Inferior parietal cortex (tissue), 1 donor: ENCODE data around the gene C6orf163.
"Not testable (repeated sequence)": the region's sequence is repeated elsewhere in the genome, so short reads cannot be mapped to it uniquely, and the experiment has no call there.

Experiments used
- DNase-seq: peaks from one replicate; pipeline ENCODE4 v3.0.0-alpha.2; 2016; ENCODE audit errors: extremely low spot score

The C6orf163 gene

GRCh38 chr6:87344731-87345130 lies at the start of gene C6orf163:
Gene C6orf163 (plus strand): TSS chr6:87344813. CDS start chr6:87345100, 287 bp downstream.
- DNase-seq: no peak

- no peak for DNase-seq
Observed at GRCh38 chr6:87297119-87297518, 47.5 kb upstream of the C6orf163 start.

- not testable (repeated sequence) for DNase-seq
Observed at GRCh38 chr6:87301277-87301676, 43.3 kb upstream of the C6orf163 start.

GRCh38 chr6:87308970-87309369 lies 35.6 kb upstream of the C6orf163 start:
- no peak for DNase-seq

GRCh38 chr6:87312860-87313259 lies 31.8 kb upstream of the C6orf163 start:
- DNase-seq: no peak

GRCh38 chr6:87315071-87315470 lies 29.5 kb upstream of the C6orf163 start:
- no peak for DNase-seq

GRCh38 chr6:87319271-87319987 lies 25.2 kb upstream of the C6orf163 start:
- DNase-seq: no peak

DNA sequence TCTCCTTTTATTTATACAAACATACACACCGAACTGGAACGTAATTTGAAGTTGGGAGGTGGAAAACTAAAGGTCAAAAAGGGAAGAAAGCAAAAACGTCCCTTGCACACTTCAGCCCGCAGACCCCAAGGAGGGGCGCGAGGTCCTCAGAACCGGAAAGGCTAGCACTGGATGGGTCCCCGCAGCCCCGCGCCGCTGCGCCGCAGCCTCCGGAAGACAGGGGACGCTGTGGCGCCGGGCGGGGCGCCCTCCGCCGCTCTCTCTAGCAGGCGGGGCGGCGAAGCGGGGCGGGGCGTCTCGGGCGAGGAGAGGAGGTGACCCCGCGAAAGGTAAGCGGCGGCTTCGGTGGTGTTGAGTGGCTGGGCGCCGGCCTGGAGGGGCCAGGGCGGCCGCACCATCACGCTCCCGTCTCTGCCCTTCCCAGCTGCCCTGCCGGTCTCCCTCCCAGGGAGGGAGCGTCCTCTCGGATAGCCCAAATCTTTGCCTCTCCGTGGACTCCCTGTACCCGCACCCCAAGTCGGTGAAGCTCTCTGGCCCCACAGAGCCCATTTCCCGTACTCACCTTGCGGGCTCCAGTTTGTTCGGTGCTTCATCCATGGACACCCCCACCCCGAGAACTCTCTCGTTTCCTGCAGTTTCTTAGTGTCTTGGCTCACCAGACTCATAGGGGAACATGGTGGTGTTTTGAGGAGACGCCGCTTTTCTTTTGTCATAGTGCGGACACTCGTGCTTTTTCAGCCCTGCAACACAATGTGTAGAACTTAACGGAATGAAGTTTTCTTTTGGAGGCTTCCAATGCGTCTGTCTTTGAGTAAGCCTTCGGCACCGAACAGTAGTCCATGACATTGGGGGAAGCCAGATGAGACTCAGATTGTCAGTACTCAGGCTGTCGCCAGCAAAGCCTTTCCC lies 22.1 kb upstream of the C6orf163 start, which contains the start of gene SMIM8:
Gene SMIM8, plus strand, starts transcription at position 285 of the 909 bp plus-strand sequence. CDS start 14,444 bp downstream, outside the sequence.
- peak; percentile 75 for DNase-seq

- not testable (repeated sequence) for DNase-seq
Observed at GRCh38 chr6:87323880-87324279, 20.7 kb upstream of the C6orf163 start.

- DNase-seq: no peak
Observed at GRCh38 chr6:87330961-87331360, 13.7 kb upstream of the C6orf163 start.

DNA sequence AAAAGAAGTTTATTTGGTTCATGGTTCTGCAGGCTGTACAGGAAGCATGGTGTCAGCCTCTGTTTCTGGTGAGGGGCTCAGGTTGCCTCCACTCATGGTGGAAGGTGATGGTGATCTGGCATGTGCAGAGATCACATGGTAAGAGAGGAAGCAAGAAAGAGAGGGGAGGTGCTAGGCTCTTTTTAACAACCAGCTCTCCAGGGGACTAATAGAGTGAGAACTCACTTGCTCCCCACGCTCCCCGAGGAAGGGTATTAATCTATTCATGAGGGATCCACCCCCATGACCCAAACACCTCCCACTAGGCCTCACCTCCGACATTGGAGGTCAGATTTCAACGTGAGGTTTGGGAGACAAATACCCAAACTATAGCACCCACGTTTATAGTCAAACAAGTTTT lies 11.6 kb upstream of the C6orf163 start:
- DNase-seq: no peak

DNA sequence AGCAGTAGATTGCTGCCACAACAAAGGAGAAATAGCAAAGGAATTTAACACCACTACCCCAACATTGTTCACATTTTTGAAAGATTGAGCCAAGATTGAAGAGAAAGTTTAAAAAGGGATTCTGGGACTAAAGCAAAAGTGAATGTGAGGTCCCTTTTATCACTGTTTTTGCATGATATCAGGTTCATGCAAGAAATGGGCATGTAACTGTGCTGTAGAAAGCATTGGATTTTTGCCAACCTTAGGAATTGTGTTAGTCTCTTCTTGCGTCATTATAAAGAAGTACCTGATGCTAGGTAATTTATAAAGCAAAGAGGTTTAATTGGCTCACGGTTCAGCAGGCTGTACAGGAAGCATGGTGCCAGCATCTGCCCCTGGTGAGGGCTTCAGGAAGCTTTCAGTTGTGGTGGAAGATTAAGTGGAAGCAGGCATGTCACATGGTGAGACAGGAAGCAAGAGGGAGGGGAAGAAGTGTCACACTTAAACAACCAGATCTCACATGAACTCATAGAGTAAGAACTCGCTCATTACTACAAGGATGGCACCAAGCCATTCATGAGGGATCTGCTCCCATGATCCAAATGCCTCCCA lies 10.9 kb upstream of the C6orf163 start:
- no peak for DNase-seq

DNA sequence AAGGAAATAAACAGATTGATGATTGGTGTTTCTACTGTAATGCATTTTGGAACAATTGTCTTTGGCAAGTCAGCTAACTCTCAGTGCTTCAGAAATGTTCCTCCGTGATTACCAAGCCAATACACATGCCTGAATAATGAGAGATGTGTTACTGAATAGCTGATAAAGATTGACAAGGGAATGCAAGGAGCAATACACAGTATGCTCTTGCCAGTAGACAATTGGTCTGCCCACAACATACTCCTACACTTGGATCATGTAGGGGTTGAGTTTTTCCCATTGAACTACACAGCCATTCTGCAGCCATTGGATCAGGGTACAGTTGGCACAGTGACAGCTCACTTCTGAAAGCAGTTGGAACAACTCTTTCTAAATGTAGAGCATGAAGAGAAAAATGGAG lies 9.9 kb upstream of the C6orf163 start:
- no peak for DNase-seq

DNA sequence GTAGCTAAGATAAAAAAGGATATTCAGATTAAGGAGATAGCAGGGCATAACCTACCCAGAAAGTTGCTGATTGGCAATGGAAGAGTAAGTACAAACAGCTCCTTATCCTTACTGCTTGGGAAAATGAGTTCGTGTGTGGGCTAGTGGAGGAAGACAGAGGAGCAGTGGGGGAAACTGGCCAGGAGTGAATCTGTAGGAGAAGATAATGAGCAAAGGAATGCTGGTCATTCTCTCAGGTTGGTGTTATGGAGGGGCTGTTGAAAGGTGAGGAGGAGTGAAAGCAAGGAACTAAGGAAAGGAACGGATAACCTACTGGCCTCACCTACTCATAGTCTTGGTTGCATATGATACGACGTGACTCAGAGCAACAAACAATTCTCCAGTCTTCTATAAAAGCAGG lies 8.2 kb upstream of the C6orf163 start:
- no peak for DNase-seq

DNA sequence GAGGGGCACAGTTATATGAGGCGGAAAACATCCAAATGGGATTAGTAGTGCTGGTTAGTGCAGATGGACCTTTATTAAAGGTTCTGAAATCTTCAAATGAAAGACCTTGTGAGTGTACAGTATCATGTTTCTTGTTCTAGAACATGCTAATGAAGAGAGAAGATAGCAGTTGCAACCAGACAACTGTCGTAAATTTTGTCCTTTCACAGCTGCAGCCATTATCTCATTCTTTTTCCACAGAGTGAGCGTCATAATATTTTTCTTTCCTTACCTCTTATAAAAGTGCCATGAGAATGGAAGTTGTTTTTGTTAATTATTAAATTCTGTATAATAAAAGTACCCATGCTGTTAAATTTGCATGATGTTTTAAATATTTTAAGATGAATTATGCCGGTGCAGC lies 4.4 kb upstream of the C6orf163 start:
- no peak for DNase-seq

DNA sequence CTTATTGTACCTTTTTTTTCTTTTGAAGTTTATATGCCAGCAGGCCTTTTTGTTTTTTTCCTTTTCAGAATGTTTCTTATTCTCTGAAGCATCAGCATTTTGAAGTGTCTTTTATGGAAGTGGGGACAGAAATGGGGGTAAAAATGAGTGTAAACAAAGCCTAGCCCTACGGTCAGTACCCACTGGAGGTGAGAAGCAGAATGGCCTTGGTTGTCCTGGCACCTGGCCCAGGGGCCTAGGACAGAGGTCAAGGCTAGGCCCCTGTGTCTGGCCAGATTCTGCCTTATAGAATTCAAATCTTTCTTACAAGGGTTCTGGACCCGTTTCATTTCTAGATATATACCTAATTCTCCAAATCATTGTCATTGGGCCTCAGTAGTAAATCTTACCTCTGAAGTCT lies 3.5 kb upstream of the C6orf163 start:
- no peak for DNase-seq

DNA sequence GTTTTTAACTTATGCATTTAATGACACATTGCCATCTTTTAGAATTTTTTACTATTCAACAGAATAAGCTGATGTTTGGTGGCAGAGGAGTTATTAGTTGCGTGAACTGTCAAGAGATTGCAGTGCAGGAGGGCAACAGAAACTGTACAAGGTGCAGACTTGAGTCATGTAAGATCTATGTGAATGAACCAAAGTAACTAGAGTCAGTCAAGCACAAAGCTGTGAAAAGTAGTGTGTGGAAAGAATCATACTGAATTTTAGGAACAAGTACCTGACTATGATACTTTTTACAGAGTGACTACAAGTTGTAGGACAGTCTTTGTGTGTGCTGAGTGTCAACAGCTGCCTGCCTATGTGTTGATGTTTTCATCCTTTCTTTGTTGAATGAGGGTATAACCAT lies 2.7 kb upstream of the C6orf163 start:
- DNase-seq: no peak

GRCh38 chr6:87342829-87343228 lies 1.8 kb upstream of the C6orf163 start:
- DNase-seq: no peak

- DNase-seq: no peak
Observed at GRCh38 chr6:87346700-87347099, 2.1 kb downstream of the C6orf163 start.

GRCh38 chr6:87349896-87350295 lies 5.3 kb downstream of the C6orf163 start:
- DNase-seq: no peak

- no peak for DNase-seq
Observed at GRCh38 chr6:87350516-87350915, 5.9 kb downstream of the C6orf163 start.

GRCh38 chr6:87351583-87351982 lies 7.0 kb downstream of the C6orf163 start:
- DNase-seq: no peak
